ENCODE measurements around the gene PARD6B. TPM values are rescaled to one million over a fixed set of nuclear protein-coding genes. Genes with fewer than 3 reads are reported as not detected.

Gene PARD6B
- total and polyA plus RNA-seq, 2 of the 13 experiments (the other 11 are each of a cell fraction or from before 2014, with no cell fraction given), result 6.9 to 22.2 TPM

GRCh38 chr20:50746138-50746940 lies 15.0 kb downstream of the PARD6B start (continued):
- TF ChIP-seq AKNA (CRISPR knock-in tag; IDR thresholded peaks at IDR 0.05; ENCODE audit: borderline replicate concordance), result no peak
- TF ChIP-seq ZFAT (CRISPR knock-in tag; conservative IDR thresholded peaks at IDR 0.05), result no peak
- TF ChIP-seq TCF12 (IDR thresholded peaks at IDR 0.05), result no peak
- no peak for TF ChIP-seq TCF12 (CRISPR knock-in tag; IDR thresholded peaks at IDR 0.05)
- no peak for TF ChIP-seq ZFP37 (CRISPR knock-in tag; IDR thresholded peaks at IDR 0.05; ENCODE audit: borderline replicate concordance)
- TF ChIP-seq ISX (CRISPR knock-in tag; conservative IDR thresholded peaks at IDR 0.05), result no peak
- no peak for TF ChIP-seq NR1H2 (CRISPR knock-in tag; IDR thresholded peaks at IDR 0.05; ENCODE audit: borderline replicate concordance, low read depth)
- peak; percentile 23; the same call in 1 of the 2 replicates for TF ChIP-seq SATB2 (CRISPR knock-in tag; IDR thresholded peaks at IDR 0.05)
- TF ChIP-seq TOE1 (CRISPR knock-in tag; IDR thresholded peaks at IDR 0.05), result no peak
- TF ChIP-seq ZSCAN29 (CRISPR knock-in tag; conservative IDR thresholded peaks at IDR 0.05), result no peak; the same call in 1 of the 2 replicates
- TF ChIP-seq ZNF30 (CRISPR knock-in tag; IDR thresholded peaks at IDR 0.05), result no peak
- TF ChIP-seq ATM (IDR thresholded peaks at IDR 0.05; ENCODE audit: borderline replicate concordance), result no peak
- peak; percentile 62; the same call in 1 of the 2 replicates for TF ChIP-seq KAT8 (CRISPR knock-in tag; IDR thresholded peaks at IDR 0.05)
- TF ChIP-seq KLF12 (CRISPR knock-in tag; IDR thresholded peaks at IDR 0.05; ENCODE audit: borderline replicate concordance), result no peak
- no peak for TF ChIP-seq ZNF484 (CRISPR knock-in tag; IDR thresholded peaks at IDR 0.05; ENCODE audit: borderline replicate concordance, low read depth)
- TF ChIP-seq ZNF317 (CRISPR knock-in tag; IDR thresholded peaks at IDR 0.05), result peak; percentile 93
- TF ChIP-seq HNRNPH1 (optimal IDR thresholded peaks at IDR 0.05; ENCODE audit: low read depth, low read length), result no peak
- TF ChIP-seq HNF4A (CRISPR knock-in tag; IDR thresholded peaks at IDR 0.05), result peak; percentile 100
- no peak for TF ChIP-seq E2F1 (CRISPR knock-in tag; IDR thresholded peaks at IDR 0.05)
- peak; percentile 77; the same call in 1 of the 2 replicates for TF ChIP-seq HMG20A (CRISPR knock-in tag; IDR thresholded peaks at IDR 0.05; ENCODE audit: borderline replicate concordance)
- TF ChIP-seq FOXJ3 (CRISPR knock-in tag; IDR thresholded peaks at IDR 0.05; ENCODE audit: borderline replicate concordance), result peak; percentile 72; the same call in 1 of the 2 replicates
- no peak for TF ChIP-seq ZNF280D (CRISPR knock-in tag; IDR thresholded peaks at IDR 0.05)

Measured in HepG2 (cell line).